NCI-H1694 treated with DMSO at 0.1 percent for 48 hours (cell line): ENCODE data around the gene SEPTIN2.
"Not testable (repeated sequence)": the region's sequence is repeated elsewhere in the genome, so short reads cannot be mapped to it uniquely, and the experiment has no call there.

Experiments
- DNase-seq: peaks from one replicate; lab custom pipeline; 2025; lab: John Stamatoyannopoulos, UW

SEPTIN2 gene

DNA sequence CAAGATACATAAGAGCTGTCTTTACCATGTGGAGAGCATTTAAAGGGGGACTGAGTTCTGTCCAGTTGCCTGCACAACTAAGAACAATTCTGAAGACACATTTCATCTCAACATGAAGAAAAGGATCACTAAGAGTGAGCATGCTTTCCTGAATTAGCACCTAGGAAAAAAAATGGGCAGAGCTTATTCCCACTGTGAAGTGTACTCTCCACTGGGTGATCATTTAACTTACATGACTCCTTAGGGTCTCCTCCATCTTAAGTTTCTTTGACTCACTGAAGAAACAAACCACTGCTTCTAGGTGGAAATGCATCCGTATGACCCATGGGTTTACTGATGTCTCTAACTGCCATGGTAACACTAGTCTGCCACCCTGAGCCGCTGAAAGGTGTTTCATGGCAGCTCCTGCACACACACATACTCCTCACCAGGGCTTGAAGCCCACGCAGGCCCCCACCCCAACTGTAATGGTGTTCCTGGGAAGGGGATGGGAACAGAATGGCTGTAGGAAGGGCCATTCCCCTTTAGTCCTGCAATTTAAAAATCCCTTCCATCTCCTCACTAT is 27.3 kb upstream of the SEPTIN2 start:
- DNase-seq, result no peak

DNA sequence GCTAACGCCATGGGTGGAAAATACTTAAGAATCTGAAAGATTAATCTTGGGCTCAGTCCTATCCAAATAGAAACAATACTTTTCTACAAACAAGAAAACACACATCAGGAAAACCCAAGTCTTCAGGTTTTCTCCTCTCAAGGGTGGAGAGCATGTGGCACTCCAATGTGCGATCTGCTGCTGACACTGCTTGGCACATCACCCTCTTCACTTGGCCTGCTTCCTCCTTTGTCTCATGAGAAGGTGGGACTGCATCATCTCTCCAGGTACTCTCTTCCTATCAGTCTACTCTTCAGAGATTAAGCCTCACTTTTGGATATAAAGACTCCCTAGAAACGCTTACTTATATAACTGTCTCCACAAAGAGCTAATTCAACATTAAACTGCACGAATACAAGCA is 26.7 kb upstream of the SEPTIN2 start:
- DNase-seq, result no peak

DNA sequence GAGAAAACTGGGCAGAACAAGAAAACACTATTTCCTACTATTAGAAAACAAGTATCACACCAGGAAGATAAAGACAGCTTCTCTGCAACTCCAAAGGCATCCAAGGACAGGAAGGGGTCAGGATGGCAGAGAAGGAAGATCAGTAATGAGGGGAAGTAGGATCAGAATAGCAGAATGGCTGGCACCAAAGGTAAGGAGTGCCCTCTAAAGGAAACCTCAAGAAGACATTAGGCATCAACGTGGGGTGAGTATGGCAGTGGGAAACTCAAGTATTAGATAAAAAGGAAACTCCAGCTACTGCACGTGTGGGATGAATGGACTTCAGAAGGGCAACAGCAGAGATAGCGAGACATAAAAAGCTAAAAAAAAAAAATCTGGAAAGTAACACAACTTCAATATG is 26.1 kb upstream of the SEPTIN2 start:
- no peak for DNase-seq

DNA sequence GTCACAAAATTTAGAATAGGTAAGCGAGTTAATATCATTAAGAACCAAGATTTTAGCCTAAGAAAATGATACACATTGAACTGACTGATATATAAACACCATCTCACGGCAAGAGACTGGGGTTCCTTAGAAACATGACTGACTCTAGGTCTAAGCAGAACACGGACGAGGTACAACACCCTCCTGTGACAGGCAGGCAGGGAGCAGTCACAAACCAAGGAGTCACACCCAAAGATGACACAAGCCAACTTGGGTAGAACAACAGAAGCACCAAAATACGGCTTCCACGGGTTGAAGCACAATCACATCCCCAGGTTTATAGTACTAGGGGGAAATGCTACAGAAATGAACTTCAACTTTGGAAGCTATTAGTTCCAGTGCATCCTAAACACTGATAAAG is 24.6 kb upstream of the SEPTIN2 start:
- no peak for DNase-seq

DNA sequence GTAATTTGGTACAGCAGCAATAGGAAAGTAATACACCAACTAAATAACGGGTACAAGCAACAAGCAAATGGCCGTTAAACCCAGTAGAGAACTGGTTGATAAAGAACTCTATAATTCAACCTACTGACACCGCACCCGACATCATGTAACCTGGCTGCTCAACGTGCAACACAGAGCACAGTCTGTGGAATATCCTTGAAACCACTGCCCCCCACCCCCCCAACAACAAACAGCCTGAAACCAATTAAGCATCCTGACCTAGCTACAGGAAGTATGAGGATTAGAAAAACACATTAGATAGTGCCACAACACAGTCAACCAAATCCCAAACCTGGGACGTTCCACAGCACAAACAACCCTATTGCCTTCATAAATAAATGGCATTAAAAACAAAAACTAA is 23.7 kb upstream of the SEPTIN2 start:
- no peak for DNase-seq

DNA sequence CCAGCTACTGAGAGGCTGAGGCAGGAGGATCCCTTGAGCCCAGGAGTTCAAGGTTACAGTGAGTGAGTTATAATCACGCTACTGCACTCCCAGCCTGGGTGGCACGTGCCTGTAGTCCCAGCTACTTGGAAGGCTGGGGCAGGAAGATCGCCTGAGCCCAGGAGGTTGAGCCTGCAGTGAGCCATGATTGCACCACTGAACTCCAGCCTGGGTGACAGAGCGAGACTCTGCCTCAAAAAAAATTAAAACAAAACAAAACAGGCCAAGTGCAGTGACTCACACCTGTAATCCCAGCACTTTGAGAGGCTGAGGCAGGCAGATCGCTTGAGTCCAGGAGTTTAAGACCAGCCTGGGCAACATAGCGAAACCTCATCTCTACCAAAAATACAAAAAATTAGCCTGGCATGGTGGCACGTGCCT is 22.3 kb upstream of the SEPTIN2 start:
- DNase-seq, result not testable (repeated sequence)

DNA sequence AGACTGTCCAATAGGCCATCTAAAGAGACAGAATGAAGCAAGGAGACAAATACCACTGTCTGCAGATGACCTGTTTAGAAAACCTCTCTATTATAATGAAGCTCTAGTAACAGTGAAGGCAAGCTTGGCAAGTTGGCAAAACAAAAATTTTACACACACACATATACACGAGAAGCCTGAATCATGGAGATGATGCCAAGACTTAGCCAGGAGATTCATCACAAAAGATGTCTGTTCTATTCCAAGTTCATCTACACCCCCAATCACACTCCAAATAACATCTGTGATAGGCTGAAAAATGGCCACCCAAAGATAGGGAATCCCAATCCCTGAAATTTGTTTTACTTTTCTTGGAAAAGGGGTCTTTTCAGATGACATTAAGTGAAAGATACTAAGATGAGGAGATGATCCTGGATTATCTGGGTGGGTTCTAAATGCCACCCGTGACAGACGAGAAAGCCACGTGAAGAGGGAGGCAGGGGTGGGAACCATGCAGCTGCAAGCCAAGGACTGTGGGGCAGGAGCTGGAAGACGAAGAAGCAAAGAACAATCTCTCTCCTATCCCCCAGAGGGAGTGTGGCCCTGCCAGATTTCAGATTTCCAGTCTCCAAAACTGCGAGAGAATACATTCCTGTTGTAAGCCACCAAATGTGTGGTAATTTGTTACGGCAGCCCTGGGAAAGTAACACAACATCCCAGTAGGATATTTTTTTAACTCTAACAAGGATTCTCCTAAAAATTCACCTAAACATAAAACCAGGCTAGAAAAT is 20.2 kb upstream of the SEPTIN2 start:
- DNase-seq, result no peak

DNA sequence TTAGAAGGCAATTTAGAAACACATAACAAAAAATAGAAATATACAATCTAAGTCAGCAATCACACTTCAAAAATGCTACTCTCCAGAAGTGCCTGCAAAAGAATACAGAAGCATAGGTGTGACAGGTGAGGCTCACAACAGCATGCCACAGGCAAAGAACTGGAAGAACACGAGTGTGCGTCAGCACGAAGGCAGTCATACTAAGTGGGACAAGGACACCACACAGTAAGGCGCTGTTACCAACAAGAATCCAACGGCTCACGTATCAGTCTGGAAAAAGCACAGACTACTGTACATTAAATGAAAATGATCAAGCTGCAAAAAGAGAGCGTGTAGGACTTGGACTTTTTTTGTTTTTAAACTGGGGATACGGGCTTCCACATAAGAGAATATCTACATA is 19.0 kb upstream of the SEPTIN2 start:
- no peak for DNase-seq

DNA sequence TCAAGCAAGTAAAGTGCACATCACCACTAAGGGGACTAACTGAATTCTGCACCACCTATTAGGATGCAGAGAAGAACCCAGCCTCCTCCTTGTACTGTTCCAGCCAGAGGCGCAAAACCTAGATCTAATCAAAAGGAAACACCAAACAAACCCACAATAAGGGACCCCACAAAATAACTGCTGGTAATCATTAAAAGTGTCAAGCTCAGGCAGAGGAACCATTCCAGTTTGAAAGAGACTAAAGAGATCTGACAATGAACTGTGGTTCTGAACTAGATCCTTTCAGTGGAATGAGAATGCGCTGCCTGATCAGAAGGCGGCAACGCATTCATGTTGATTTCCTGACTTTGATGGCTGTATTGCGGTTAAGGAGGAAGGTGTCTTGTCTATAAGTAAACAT is 17.1 kb upstream of the SEPTIN2 start:
- DNase-seq, result no peak

DNA sequence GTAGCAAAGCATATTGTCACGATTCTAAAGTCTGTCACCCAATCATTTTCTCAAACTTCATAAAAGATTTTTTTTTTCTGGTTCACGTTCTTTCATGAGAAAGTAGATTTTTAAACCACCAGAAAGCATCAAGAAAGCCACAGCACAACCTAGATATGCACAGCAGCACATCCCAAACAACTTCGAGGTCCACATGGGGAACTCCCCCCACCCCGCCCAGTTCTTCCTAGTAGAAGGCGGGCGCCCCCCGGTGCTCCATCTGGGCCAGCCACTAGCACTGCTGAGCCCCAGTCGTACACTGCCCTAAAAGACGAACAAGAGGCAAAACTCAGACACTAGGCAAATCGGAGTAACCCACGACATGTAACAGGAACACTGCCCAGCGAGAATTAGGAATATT is 15.7 kb upstream of the SEPTIN2 start:
- DNase-seq, result no peak

DNA sequence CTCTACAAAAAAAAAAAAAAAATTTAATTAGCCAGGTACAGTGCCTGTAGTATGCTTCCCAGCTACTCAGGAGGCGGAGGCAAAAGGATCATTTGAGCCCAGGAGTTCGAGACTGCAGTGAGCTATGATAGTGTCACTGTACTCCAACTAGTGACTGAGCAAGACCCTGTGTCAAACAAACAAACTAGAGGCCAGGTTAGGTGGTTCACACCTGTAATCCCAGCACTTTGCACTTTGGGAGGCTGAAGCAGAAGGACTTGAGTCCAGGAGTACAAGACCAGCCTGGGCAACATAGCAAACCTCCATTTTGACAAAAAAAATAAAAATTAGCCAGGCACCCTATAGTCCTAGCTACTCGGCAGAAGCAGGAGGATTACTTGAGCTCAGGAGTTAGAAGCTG is 13.6 kb upstream of the SEPTIN2 start:
- no peak for DNase-seq

DNA sequence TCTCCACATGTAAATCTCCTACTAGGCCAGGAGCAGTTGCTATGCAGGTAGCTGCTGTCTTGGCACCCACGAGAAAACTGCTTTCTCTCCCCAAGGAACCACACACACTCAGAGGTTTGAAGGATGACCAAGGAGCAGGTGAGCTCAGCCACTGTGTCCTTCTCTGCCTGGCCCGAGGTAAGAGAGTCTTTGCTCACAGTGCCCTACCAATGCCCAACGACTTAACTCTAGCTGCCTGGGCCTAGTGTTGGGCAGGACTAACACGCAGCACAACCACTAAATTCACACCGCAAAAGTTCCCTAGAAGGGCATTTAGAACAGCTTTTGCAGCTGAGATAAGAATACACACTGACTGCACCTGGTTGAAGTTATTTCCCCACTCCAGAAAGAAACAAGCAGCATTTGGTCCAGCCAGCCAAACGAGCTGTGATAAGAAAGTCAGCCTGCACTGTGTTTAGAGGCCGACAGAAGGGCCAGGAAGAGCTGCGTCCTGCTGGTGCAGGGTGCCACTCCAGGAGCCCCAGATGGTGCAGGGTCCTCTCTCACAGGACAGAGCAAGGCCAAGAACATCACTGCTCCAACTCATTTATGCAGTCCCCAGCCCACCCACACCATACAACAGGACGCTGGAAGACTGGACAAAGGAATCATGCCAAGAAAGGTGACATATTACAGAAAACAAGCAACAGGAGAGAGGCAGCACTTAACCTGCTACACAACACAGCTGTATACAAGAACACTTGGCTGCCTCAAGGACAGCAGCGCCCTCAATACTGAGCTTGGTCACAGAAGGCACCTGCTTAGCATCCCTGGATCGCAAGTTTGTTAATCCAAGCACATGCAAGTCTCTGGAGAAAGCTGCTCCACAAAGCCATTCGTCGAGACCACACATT is 12.7 kb upstream of the SEPTIN2 start:
- DNase-seq, result no peak

DNA sequence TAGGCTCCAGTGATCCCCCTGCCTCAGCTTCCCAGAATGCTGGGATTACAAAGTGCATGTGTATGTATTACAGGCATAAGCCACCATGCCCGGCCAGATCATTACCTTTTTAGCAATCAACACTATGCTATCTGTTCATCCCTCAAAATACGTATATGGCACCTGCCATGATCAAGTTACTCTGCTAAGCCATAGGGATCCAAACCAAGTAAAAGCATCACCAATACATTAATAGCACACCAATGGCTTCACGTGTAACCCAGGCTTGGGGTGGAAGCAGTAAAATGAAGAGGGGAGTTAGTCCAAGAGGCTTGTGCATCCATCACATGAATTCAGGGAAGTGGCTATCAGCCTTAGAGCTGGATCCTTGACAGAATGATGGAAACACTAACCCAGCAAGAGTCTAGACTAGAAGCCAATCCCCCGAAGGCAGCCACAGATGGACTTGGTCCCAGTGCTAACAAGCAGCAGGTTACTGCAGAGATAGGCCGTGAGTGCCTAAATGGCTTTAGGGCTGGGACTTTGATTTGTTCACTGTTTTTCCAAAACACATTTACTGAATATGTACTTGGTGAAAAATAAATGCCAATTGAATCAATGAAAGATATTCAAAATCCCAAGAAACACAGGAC is 11.6 kb upstream of the SEPTIN2 start:
- DNase-seq, result no peak

DNA sequence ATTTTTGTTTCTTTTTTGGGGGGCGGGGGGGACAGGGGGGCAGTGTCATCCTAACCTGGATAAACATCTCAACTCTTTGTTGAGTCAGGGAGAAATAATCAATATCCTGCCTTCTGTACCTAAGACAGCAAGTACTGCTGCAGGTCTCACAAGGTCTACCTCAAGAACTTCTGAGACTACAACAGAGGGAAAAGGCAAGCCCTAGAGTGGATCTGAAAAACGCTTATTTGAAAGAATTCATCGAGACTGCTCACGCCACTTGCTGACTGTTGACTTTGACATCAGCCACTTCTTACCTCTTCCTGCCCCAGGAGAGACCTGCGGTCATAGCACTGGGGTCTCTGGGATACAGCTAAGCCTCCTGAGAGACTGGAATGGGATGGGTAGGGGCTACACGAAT is 8.7 kb upstream of the SEPTIN2 start:
- DNase-seq, result no peak

DNA sequence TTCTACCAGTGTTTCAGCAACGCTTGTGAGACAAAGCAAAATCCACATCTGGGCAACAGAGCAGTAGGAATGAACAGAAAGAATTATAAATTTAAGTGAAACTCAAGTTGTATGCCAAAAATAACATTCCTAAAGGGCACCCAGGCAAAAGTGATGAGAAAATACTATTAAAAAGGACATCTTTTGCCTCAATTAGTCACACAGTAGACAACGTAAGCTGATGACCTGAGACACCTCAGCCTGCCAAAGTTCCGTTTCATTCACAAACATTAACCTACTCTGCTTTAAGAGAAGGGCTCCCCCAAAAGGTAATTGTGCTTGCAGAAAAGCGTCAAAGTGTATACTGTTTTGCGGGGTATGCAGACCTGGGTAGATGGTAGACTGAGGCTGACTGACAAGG is 7.5 kb upstream of the SEPTIN2 start:
- no peak for DNase-seq

DNA sequence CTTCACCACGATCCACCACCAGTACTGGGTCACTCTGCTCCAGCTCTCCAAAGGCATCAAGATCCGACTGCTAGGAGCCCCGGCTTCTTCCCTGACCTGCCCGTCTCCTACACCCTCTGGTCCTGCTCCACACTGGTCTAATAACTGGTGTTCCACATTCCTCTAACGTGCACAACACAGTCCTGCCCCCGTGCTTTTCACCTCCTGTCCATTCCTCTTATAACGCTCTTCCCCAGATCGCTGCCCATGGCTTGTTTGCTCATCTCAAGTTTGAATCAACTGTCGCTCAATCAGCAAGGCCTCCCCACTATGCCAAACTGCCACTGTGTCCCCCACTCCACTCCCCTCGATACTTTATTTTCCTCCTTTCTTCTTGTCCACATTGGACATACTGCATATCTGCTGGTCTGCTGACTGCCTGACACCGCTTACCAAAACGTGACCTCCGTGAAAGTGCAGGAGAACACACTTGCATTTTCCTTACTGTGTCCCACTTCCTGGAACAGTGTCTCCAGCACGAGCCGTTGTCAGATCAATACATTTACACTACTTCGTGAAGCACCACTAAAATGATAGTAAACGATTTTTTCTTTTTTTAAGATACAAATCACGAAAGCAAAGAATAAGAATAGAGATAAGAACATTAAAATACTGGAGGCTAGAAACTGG is 6.8 kb upstream of the SEPTIN2 start:
- no peak for DNase-seq

DNA sequence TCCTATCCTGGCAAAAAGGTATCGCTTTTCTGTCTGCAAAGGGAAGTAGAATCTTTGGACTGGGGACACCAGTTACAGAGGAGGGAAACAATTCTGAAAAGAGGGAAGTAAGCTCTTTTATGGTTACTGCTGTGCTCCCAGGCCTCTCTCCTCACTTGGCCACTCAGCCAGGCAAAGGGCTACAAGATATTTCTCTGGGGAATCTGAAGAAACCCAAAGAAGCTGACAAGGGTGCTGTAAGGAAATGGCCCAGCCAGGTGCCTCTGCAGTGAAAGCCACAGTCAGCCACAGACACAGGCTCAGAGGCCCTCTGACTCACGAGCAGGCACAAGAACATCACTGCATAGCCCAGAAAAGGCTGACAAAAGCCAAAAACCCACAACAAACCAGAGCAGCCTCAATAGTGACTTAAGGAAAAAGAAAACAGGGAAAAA is 6.0 kb upstream of the SEPTIN2 start:
- no peak for DNase-seq

DNA sequence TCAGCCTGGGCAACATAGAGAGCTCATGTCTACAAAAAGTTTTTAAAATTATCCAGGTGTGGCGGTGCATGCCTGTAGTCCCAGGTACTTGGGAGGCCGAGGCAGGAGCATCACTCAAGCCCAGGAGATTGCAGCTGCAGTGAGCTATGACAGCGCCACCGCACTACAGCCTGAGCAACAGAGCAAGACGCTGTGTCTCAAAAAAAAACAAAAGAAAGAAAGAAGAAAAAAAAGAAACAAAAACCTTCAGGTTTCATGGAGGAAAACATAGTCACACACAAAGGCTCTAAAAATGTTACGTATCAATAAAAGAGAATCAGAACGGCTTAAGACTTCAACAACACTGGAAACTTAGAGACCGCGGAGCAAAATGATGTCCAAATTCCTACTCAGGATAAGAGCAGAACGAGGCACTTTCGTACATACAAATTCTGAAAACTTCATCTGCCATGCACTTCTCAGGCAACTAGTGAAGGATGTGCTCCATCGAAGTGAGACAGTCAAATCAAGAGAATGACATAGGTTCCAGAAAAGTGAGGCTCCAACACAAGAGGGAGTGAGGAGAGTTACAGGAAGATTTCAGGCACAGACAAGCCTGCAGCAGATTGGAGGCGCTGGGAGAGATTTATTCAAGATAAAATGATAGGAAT is 4.7 kb upstream of the SEPTIN2 start:
- DNase-seq, result no peak

DNA sequence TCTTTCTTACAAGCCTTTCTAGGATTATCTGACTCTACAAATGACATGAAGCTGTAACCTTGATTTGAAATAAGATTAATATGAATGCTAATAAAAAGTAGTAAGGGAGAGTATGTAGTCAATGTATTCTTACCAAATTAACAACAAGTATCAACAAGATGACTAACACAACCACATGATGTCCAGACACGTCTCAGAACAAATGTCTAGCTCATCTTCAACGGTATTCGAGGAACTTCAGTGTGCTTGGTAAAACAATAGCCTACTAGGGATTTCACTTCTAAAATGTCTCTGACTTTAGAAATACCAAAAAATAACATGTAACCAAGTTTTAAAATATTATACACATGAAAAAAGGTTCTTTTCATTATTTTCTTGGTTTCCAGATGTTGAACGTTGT is 3.6 kb upstream of the SEPTIN2 start:
- no peak for DNase-seq

DNA sequence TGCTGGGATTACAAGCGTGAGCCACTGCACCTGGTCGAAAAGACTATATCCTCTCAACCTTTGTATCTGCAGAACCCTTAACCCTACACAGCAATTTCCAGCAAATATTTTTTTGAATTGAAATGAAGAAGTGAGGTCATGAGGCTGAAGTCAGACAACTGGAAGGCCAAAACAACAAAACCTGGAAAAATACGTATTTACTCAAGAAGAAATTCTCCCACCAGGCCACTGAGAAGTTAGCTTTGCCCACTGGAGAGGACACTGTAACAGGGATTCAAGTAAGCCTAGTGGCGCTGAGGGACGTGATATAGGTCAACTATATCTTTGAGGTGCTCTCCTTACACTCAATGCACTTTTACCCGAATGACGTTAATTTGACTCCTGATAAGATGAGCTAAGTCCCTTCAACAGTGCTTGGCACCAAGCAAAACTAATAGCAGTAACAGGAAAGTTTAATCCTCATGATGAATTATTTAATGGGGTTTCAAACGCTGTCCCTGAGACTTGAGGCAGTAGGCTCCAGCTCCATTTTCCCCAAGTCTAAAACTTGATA is 2.1 kb upstream of the SEPTIN2 start:
- DNase-seq, result no peak
